ENCODE data around the gene PRKCE. TPM values are rescaled to one million over a fixed set of nuclear protein-coding genes. Genes with fewer than 3 reads are reported as not detected.

The PRKCE gene
- total and polyA plus RNA-seq, 7 donors, result 3.0 to 22.8 (median 16.1) TPM

DNA sequence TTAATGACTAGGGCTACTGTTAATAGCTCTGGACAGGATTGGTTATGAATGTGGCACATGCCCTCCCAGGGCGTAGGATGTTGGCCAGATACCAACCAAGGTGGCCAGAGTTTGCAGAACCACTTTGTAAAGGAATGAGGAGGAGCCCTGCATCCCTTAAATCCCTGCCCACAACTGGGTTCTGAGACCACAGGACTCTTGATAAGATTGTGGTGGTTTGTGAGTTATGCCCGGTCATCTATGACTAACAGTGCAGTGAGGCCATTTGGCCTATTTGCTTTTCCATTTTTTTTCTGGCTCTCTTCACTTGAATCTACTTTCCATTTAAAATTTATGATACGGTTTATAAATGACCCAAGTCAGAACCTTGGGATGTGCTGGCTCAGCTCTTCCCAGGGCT, 294.5 kb downstream of the PRKCE start:
- no peaks in the 10 kb centered on the region for H3K36me3 ChIP-seq (ENCODE audit: insufficient read depth in 1 of 2, low read depth in 1 of 2)
- TF ChIP-seq, protein P1, sequence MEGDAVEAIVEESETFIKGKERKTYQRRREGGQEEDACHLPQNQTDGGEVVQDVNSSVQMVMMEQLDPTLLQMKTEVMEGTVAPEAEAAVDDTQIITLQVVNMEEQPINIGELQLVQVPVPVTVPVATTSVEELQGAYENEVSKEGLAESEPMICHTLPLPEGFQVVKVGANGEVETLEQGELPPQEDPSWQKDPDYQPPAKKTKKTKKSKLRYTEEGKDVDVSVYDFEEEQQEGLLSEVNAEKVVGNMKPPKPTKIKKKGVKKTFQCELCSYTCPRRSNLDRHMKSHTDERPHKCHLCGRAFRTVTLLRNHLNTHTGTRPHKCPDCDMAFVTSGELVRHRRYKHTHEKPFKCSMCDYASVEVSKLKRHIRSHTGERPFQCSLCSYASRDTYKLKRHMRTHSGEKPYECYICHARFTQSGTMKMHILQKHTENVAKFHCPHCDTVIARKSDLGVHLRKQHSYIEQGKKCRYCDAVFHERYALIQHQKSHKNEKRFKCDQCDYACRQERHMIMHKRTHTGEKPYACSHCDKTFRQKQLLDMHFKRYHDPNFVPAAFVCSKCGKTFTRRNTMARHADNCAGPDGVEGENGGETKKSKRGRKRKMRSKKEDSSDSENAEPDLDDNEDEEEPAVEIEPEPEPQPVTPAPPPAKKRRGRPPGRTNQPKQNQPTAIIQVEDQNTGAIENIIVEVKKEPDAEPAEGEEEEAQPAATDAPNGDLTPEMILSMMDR (IDR thresholded peaks at IDR 0.05), result no peak
- no peak overlapping the region for H3K4me3 ChIP-seq
- no peaks in the 10 kb centered on the region for H3K4me1 ChIP-seq
- ATAC-seq (no peak), DNase-seq (no peak)
- intact Hi-C loops (cut with DNase I), result no loop called here
- no peak overlapping the region for H3K27ac ChIP-seq
- no peaks in the 10 kb centered on the region for H3K27me3 ChIP-seq (ENCODE audit: insufficient read depth in 3 of 3, low read length in 2 of 3)
- 92 to 93% (median 92%) methylated on average over 3 of the region's 3 CpGs for WGBS, 3 donors
- no peaks in the 10 kb centered on the region for H3K9me3 ChIP-seq

DNA sequence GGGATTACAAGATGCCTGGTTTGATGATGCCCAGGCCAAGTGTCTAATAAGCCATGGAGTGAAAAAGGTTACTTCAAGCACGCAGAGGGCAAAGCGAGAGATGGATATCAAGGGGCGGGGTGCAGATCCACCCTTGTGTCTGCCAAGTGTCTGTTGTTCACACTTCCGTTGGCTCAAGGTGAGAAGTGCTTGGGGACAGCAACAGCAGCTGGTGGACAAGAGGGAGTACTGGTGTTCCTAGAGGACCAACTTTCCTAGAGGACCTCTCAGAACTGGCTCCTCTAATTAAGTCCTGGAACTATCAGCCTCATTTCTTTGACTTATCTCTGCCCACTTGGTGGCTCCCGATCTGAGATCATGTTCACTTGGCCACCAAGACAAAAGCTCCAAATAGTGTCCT, 299.1 kb downstream of the PRKCE start:
- no peak for DNase-seq
- WGBS, 3 donors, result 31 to 47% (median 39%) methylated on average over 5 of the region's 5 CpGs
- Histone ChIP-seq H3K27ac (no peak overlapping the region), H3K27me3 (ENCODE audit: insufficient read depth in 3 of 3, low read length in 2 of 3) (no peaks in the 10 kb centered on the region), H3K36me3 (ENCODE audit: insufficient read depth in 1 of 2, low read depth in 1 of 2) (no peaks in the 10 kb centered on the region), H3K4me3 (no peak overlapping the region), H3K4me1 (no peaks in the 10 kb centered on the region), H3K9me3 (no peaks in the 10 kb centered on the region)
- TF ChIP-seq, protein P1 (IDR thresholded peaks at IDR 0.05), result no peak
- intact Hi-C loops (cut with DNase I), result no loop called here
- peak in 2 of 4 donors; percentile 55 to 59 for ATAC-seq

DNA sequence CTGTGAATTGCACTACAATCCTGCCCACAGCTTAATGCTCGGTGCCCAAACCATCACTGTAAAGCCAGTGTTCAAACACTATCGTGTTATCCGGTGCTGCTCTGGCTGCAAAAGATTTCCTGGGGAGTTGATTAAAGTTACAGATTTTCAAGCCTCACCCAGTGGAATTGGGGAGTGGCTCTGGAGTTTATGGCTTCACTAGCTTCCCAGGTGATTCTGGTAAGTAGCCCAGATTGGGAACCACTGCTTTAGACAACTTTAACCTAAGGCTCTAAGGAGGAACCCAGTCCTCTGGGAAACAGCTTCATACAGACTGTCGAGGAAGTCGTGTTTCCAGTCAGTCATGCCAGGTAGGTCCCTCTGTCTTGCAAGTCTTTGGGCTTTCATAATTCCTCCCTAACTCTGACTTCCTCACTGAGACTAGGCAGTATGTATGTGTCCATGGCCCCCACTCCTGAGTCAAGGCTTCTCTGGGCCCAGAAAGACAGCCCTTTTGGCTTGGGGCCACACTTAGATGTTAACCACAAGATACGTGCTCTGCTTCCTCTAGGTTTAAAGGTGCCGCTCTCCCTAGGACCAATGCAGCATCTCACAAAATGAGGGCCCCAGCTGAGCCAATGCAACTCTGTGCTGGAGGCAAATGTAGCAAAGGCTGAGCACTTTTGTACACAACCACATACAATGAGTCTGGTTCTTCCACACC, 299.7 kb downstream of the PRKCE start:
- intact Hi-C loops (cut with DNase I), result no loop called here
- DNase-seq, result no peak
- no peak for ATAC-seq
- WGBS, 3 donors, result 68 to 78% (median 76%) methylated on average over 7 of the region's 7 CpGs
- H3K27me3 ChIP-seq (ENCODE audit: insufficient read depth in 3 of 3, low read length in 2 of 3), result no peaks in the 10 kb centered on the region
- no peak overlapping the region for H3K27ac ChIP-seq
- no peaks in the 10 kb centered on the region for H3K36me3 ChIP-seq (ENCODE audit: insufficient read depth in 1 of 2, low read depth in 1 of 2)
- H3K9me3 ChIP-seq, result no peaks in the 10 kb centered on the region
- H3K4me1 ChIP-seq, result no peaks in the 10 kb centered on the region
- H3K4me3 ChIP-seq, result no peak overlapping the region
- TF ChIP-seq, protein P1 (IDR thresholded peaks at IDR 0.05), result no peak

DNA sequence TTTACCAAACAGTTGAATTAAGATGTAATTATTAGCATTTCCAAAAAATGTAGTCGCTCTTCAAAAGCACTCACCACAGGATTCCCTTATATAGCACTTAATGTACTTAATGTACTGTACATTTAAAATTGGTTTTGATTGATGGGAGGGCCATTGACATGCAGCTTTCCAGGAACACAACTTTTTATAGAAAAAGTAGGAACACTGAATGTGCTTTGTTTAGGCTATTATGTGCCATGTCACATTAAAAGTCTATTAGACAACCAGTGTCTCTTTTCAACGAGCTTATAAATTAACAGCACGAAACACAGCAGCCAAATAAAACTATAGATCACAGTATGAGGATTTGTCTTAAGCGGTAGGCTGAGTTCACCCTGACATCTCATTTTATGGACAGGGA, 301.1 kb downstream of the PRKCE start:
- DNase-seq (no peak), ATAC-seq (no peak)
- H3K9me3 ChIP-seq, result no peaks in the 10 kb centered on the region
- TF ChIP-seq, protein P1 (IDR thresholded peaks at IDR 0.05), result no peak
- no peaks in the 10 kb centered on the region for H3K4me1 ChIP-seq
- 94 to 96% (median 94%) methylated on average over 4 of the region's 4 CpGs for WGBS, 3 donors
- H3K4me3 ChIP-seq, result no peak overlapping the region
- H3K27me3 ChIP-seq (ENCODE audit: insufficient read depth in 3 of 3, low read length in 2 of 3), result no peaks in the 10 kb centered on the region
- no peaks in the 10 kb centered on the region for H3K36me3 ChIP-seq (ENCODE audit: insufficient read depth in 1 of 2, low read depth in 1 of 2)
- intact Hi-C loops (cut with DNase I), result no loop called here
- H3K27ac ChIP-seq, result no peak overlapping the region

Data from psoas muscle (tissue), 8 donors.